Inflammatory macrophage treated with lipopolysaccharide for 1 hour (primary cell): ENCODE measurements around the gene TAF1A.

ENCODE experiments used
- DNase-seq, 2 donors: peaks; one replicate each; pipeline ENCODE4 v3.0.0-alpha.2; 2020 to 2022

The TAF1A gene

GRCh38 chr1:222529916-222530315 is 59.8 kb downstream of the TAF1A start:
- no peak for DNase-seq

- no peak for DNase-seq
Observed at GRCh38 chr1:222529181-222529580, 60.6 kb downstream of the TAF1A start.

GRCh38 chr1:222525951-222526350 is 63.8 kb downstream of the TAF1A start:
- no peak for DNase-seq

GRCh38 chr1:222523852-222524251 is 65.9 kb downstream of the TAF1A start:
- DNase-seq, result no peak

GRCh38 chr1:222522105-222522915 is 67.4 kb downstream of the TAF1A start:
- no peak for DNase-seq

GRCh38 chr1:222521299-222522104 is 68.2 kb downstream of the TAF1A start:
- DNase-seq, result peak; percentile 1 to 3
